Motor neuron (in vitro differentiated cells): ENCODE data around the gene CTIF. TPM values are rescaled to one million over a fixed set of nuclear protein-coding genes. Genes with fewer than 3 reads are reported as not detected.

Source experiments
- ATAC-seq, 8 experiments: fragments of 200-7000 bp; cut with Tn5 transposase; replicated peaks in 6 of 8; 2 replicates each; pipeline ENCODE4 v1.8.0; 2021; ENCODE audit warnings: mild to moderate bottlenecking in 8 of 8, moderate library complexity in 8 of 8
- H3K27ac ChIP-seq, 2 donors: fragments of 250-450 bp; sonication (Bioruptor Pico); 2 replicates each; pipeline ENCODE4 v1.9.0; 2021; ENCODE audit warnings: antibody characterized with exemption in 2 of 2, mild to moderate bottlenecking in 2 of 2, moderate library complexity in 1 of 2
- H3K4me1 ChIP-seq, 2 donors: fragments of 250-450 bp; sonication (Bioruptor Pico); replicated peaks in 1 of 2; 2 replicates each; pipeline ENCODE4 v1.6.1; 2021; ENCODE audit warnings: antibody characterized with exemption in 2 of 2, mild to moderate bottlenecking in 2 of 2, moderate library complexity in 1 of 2
- H3K4me3 ChIP-seq, 5 donors: fragments of 250-450 bp; sonication (Bioruptor Pico); 2 replicates each; pipeline ENCODE4 v1.9.0; 2021; ENCODE audit warnings: antibody characterized with exemption in 5 of 5, mild to moderate bottlenecking in 5 of 5, moderate library complexity in 4 of 5
- WGBS, 10 experiments: fragments of 450-650 bp; shearing (Covaris generic); methylation state at CpG; one replicate each; pipeline ENCODE4 v1.0.0; 2022; 5-methylcytosine and 5-hydroxymethylcytosine counted together
- in situ Hi-C, 9 experiments: fragments of 400-800 bp; cut with MboI; loops; one replicate each; pipeline ENCODE4 v1.15.0; 2021; ENCODE audit warnings: low sequenced_read_pairs in 9 of 9, low pct_unique_long_range_greater_than_20kb in 2 of 9; ENCODE audit not compliant: unreplicated experiment in 9 of 9
- total RNA-seq, 8 experiments: library from RNA; unstranded; fragments of 300-600 nt; gene quantifications; 2 replicates each; pipeline versions ENCODE4 v1.2.3 to v1.2.4, GENCODE V29; 2022

Gene CTIF
- total RNA-seq, 8 experiments from 2014 or later, result 17.8 to 85.9 (median 59.8) TPM

DNA sequence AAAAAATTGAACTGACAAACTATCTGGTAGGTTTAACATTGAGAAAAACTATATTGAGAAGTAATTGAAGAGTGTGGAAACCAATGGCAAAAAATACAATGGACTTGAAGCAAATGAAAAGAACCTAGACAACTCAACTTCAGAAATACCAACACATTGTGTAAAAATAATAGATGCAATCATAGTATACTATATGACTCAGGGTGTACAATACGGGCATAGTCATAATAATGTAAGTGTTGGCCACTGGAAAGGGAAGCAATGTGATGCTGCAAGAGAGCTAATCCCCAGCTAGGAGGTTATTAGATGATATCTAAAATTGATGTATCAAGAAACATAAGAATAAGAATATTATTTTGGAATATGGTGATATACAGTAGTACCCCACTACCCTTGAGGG, 366.7 kb downstream of the CTIF start:
- WGBS, 10 experiments, result 14 to 100% (median 49%) methylated on average over 1 of the region's 1 CpG; no CpG with 5 or more reads in 2 of the 10 experiments
- in situ Hi-C loops, result no loop called here
- H3K27ac ChIP-seq, result no peak overlapping the region
- no peak for ATAC-seq
- H3K4me1 ChIP-seq, result peaks cover 0 to 17% of the 10 kb centered on the region in 2 donors
- H3K4me3 ChIP-seq, result no peak overlapping the region

DNA sequence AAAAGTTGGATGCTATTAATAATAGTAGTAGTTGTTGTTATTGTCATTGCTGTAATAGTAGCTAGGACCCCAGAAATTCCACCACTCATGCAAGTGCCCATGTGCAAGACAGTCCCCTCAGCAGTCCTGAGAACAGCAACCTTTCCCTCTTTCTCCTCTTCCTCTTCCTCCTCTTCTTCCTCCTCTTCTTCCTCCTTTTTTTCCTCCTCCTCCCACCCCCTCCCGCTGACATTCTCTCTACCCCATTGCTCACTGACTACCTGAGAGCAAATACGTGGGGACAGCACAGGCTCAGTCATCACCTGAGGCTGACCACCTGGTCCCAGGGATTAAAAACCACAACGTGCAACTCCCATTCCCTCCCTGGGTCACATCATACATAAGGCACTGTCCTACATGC, 370.1 kb downstream of the CTIF start:
- H3K27ac ChIP-seq, result no peak overlapping the region
- no peak overlapping the region for H3K4me3 ChIP-seq
- in situ Hi-C loops, result no loop called here
- no peak for ATAC-seq
- 27 to 100% (median 74%) methylated on average over 1 to 3 of the region's 3 CpGs; no CpG with 5 or more reads in 5 of the 10 experiments for WGBS, 10 experiments
- peaks cover 3 to 4% of the 10 kb centered on the region in 2 donors for H3K4me1 ChIP-seq

DNA sequence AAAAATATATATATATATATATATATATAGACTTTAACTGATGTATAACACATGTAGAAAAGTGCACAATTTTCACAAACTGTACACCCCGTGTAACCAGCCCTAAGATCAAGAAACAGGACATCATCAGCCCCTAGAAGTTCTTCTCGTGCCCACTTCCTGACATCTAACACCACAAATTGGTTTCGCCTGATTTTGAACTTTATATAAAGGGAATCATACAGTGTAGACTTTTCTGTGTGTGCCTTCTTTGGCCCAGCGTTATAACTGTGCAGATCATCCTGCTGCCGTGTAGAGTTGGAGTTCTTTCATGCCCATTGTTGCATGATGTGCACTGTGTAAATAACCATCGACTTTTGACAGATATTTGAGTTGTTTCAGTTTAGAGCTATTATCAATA, 370.9 kb downstream of the CTIF start:
- Histone ChIP-seq H3K4me1 (peaks cover 11 to 12% of the 10 kb centered on the region in 2 donors), H3K27ac (no peak overlapping the region), H3K4me3 (no peak overlapping the region)
- WGBS, 10 experiments, result 51 to 100% (median 90%) methylated on average over 1 to 6 of the region's 6 CpGs; no CpG with 5 or more reads in 1 of the 10 experiments
- ATAC-seq, result no peak
- in situ Hi-C loops, result no loop called here

DNA sequence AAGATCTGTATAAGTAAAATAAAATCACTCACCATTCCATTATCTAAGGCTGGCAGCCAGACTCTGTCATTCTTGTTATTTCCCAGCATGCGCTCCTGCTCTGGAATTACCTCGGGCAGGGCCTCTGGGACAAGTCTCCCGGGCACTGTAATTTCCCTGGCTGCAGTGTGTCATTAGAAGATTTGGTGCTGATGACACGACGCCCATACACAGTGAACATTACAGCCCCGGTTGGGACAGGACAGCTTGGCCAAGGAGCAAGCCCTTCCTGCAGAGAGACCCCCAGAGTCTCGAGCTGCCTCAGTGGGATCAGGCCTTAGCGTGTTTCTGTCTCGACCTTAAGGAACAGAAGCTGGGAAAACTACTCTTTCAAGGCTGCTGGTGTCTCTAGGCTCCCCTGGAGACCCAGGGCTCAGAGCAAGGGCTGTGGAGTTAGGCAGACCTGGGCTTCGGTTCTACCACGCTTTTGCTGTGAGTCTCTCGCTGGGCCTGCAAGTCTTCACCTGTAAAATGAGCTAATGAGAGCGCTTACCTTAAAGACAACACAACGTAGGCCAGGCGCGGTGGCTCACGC, 372.2 kb downstream of the CTIF start:
- in situ Hi-C loops, result no loop called here
- Histone ChIP-seq H3K4me3 (no peak overlapping the region), H3K27ac (no peak overlapping the region), H3K4me1 (peaks cover 24 to 25% of the 10 kb centered on the region in 2 donors)
- peak in 1 of 8 experiments; percentile 23 for ATAC-seq
- WGBS, 10 experiments, result 60 to 96% (median 86%) methylated on average over 1 to 14 of the region's 17 CpGs; no CpG with 5 or more reads in 3 of the 10 experiments

Other genes with a start within 250 kb of the CTIF start
- 10 to 100 TPM in 2 of 8 experiments, 1 to 10 TPM in 4, under 1 TPM in 2; 0.36 to 11.2 (median 3.8) TPM for gene ZBTB7C, start 129.6 kb upstream of the CTIF start, total RNA-seq